ELF-1 (cell line): Measurements from ENCODE around the gene SPTBN1.

Source experiments
- DNase-seq: peaks from one replicate; pipeline ENCODE4 v3.0.0-alpha.2; 2016; ENCODE audit warnings: low read depth, low spot score

SPTBN1 gene

GRCh38 chr2:54455563-54456361, at the start of gene SPTBN1:
SPTBN1 (plus strand) TSS chr2:54456327; CDS start chr2:54526419, 70,092 bp downstream.
- DNase-seq = peak; percentile 73

- DNase-seq = no peak
Observed at GRCh38 chr2:54407693-54408092, 48.4 kb upstream of the SPTBN1 start.

GRCh38 chr2:54408288-54408687, 47.8 kb upstream of the SPTBN1 start:
- no peak for DNase-seq

GRCh38 chr2:54409752-54410151, 46.4 kb upstream of the SPTBN1 start:
- DNase-seq = no peak

GRCh38 chr2:54411801-54412354, 44.2 kb upstream of the SPTBN1 start:
- DNase-seq = no peak

GRCh38 chr2:54416166-54416813, 39.8 kb upstream of the SPTBN1 start:
- DNase-seq = no peak

- no peak for DNase-seq
Observed at GRCh38 chr2:54416938-54417337, 39.2 kb upstream of the SPTBN1 start.

- DNase-seq = no peak
Observed at GRCh38 chr2:54417577-54417976, 38.5 kb upstream of the SPTBN1 start.

GRCh38 chr2:54419388-54419787, 36.7 kb upstream of the SPTBN1 start:
- no peak for DNase-seq

GRCh38 chr2:54419855-54420523, 36.1 kb upstream of the SPTBN1 start:
- no peak for DNase-seq

- peak; percentile 14 for DNase-seq
Observed at GRCh38 chr2:54420524-54421172, 35.5 kb upstream of the SPTBN1 start.

- no peak for DNase-seq
Observed at GRCh38 chr2:54422072-54422581, 34.0 kb upstream of the SPTBN1 start.

- DNase-seq = no peak
Observed at GRCh38 chr2:54423213-54423612, 32.9 kb upstream of the SPTBN1 start.

GRCh38 chr2:54424555-54425163, 31.5 kb upstream of the SPTBN1 start:
- no peak for DNase-seq

- no peak for DNase-seq
Observed at GRCh38 chr2:54428108-54428831, 27.9 kb upstream of the SPTBN1 start.

GRCh38 chr2:54429054-54429453, 27.1 kb upstream of the SPTBN1 start:
- no peak for DNase-seq

GRCh38 chr2:54429811-54430551, 26.1 kb upstream of the SPTBN1 start:
- no peak for DNase-seq

- DNase-seq = no peak
Observed at GRCh38 chr2:54430649-54431048, 25.5 kb upstream of the SPTBN1 start.

GRCh38 chr2:54432251-54433015, 23.7 kb upstream of the SPTBN1 start:
- DNase-seq = no peak
